ENCODE measurements around the gene AKT3.
"Not testable (repeated sequence)": the region's sequence is repeated elsewhere in the genome, so short reads cannot be mapped to it uniquely, and the experiment has no call there.

The AKT3 gene

DNA sequence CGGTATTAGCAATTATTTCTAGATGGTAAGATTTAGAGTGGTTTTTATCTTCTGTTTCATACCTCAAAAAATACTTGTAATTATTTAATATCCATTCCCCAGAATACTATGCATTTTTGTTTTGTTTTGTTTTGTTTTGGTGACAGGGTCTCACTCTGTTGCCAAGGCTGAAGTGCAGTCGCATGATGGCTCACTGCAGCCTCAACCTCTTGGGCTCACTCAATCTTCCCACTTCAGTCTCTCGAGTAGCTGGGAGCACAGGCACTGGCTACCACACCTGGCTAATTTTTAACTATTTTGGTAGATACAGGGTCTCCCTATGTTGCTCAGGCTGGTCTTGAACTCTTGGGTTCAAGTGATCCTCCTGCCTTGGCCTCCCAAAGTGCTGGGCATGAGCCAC, 252.7 kb downstream of the AKT3 start:
- DNase-seq (ENCODE audit: low spot score) = no peak

DNA sequence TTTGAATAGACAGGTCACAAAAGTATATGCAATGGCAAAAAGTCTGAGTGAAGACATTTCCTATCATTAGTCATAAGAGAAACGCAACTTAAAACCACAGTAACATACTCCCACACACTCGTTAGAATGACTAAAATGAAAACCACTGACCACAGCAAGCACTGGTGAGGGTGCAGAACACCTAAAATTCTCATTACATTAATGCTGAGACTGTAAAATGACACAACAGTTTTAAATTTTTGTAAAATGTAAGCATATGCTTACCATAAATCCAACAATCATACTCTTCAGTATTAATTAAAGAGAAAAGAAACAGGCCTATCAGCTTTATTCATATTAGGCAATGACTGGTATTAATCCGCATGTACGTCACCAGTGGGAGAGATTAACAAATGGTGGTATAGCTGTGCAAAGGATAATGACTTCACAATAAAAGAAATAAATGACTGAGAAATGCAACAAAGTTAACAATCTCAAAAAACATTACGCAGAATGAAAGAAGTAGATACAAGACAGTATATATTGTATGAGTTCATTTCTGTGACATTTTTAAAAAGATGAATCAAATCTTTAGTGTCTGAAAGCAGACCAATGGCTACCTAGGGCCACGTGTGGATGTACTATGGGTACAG, 253.5 kb downstream of the AKT3 start:
- DNase-seq (ENCODE audit: low spot score) = no peak

DNA sequence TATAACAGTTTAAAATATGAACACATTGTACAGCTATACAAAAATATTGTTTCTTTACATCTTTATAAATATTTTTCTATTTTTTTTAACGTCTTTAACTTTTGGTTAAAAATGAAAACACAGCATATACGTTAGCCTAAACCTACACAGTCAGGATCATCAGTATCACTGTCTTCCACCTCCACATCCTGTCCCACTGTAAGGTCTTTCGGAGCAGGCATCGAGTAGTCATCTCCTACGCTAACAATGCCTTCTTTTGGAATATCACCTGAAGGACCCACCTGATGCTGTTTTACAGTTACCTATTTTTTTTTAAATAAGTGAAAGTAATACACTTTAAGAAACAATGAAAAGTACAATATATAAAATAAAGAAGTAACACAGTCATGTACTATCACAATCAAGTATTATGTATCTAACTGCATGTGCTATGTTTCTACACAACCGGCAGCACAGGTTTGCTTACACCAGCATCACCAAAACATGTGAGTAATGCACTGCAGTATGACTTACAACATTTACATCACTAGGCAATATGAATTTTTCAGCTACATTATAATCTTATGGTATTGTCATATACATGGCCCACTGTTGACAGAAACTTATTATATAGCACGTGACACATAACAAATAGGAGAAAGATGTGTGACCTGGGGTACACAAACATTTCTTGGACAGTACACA, 254.4 kb downstream of the AKT3 start:
- DNase-seq (ENCODE audit: low spot score) = no peak

DNA sequence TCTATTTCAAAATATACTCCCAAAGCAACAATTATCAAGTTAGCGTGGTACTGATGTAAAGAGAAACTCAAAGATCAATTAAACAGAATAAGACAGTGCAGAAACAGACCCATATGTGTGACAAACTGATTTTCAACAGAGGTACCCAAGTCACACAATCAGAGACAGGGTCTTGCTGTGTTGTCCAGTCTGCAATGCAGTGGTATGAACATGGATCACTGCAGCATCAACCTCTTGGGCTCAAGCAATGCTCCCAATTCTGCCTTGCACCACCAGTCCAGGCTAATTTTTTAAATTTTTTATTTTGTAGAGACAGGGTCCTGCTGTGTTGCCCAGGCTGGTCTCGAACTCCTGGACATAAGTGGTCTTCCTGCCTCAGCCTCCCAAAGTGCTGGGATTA, 255.6 kb downstream of the AKT3 start:
- no peak for DNase-seq (ENCODE audit: low spot score)

DNA sequence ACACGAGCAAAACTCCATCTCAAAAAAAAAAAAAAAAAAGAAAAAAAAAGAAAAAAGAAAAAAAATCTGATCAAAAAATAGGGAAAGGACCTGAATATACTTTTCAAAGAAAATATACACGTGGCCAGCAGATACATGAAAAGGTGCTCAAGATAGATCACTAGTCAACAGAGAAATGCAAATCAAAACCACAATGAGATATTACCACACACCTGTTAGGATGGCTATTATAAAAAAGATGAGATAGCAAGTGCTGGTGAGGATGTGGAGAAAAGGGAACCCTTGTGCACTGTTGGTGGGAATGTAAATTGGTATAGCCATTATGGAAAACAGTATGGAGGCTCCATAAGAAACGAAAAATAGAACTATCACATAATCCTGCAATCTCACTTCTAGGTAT, 260.8 kb downstream of the AKT3 start:
- DNase-seq (ENCODE audit: low spot score) = not testable (repeated sequence)

DNA sequence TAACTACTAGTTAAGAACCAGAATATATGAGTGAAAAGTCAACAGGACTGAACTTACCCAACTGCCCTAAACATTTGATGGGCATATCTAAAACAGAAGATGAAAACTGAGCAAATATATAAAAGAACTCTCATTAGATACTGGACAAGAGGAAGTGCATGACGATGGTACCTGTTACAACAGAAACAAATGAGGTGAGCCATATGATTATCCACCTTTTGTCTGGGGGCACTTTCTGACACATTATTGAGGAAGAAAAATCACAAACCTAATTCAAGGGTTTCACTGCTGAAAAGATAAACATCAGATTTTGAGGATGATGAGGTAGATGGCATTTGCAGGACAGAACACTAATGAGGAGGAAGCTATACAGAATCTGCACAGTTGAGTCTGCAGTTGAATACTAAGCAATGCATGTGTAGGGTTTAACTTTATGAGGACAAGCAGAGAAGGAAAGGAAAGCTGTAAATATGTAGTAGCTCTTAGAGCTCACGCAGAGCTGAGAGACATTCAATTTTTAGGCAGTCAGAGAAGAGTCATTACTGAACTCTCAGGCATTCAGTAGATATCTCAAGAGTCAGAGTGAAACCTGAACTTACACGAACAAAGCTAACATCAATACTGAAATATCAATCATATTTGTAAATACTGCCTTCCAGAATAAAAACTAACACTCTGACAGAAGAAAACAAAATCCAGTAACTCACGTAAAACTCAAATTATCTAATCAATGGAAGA, 262.1 kb downstream of the AKT3 start:
- DNase-seq (ENCODE audit: low spot score) = no peak

DNA sequence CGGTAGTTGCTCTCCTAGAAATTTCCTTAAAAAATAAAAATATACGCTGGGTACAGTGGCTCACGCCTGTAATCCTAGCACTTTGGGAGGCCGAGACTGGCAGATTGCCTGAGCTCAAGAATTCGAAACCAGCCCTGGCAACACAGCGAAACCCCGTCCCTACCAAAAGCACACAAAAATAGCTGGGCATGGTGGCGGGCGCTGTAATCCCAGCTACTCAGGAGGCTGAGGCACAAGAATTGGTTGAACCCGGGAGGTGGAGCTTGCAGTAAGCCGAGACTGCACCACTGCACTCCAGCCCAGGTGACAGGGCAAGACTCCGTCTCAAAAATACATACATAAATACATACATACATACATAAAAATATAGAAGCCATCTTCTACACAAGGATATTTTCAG, 262.8 kb downstream of the AKT3 start:
- DNase-seq (ENCODE audit: low spot score) = no peak

DNA sequence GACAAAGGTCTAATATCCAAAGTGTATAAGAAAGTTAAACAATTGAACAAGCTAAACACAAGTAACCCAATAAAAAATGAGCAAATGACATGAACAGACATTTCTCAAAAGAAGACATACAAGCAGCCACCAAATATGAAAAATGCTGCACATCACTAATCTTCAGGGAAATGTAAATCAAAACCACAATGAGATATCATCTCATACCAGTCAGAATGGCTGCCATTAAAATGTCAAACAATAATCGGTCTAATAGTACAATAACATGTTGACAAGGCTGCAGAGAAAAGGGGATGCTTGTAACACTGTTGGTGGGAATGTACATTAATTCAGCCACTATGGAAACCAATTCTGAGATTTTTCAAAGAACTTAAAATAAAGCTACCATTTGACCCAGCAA, 264.1 kb downstream of the AKT3 start:
- no peak for DNase-seq (ENCODE audit: low spot score)

DNA sequence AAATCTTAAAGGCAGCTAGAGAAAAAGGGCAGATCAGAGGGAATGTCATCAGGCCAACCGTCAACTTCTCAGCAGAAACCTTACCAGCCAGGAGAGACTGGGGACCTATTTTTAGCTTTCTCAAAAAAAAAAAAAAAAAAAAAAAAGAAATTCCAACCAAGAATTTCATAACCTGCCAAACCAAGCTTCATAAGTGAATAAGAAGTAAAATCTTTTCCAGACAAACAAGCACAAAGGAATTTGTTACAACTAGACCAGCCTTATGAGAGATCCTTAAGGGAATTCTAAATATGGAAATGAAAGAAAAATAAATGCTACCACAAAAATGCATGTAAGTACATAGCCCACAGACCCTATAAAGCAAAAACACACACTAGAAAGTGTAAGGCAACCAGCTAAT, 267.7 kb downstream of the AKT3 start:
- DNase-seq (ENCODE audit: low spot score) = no peak

DNA sequence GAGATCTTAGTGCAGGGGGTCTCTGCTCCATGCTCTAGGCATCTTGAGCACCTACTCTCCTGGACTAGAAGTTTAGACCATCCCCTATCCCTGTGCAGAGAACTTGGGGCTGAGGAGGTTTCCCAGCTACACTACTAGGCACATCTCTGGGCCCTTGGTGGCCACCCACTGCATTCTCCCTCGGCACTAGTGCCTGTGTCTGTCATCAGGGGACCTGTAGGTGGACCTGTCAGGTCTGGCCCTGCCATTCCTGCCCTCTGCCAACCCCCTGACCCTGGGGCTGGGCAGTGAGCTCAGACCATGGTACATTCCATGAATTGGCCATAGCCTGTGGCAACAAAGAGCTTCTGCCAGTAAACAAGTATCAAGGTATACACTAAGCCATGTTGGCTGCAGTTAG, 269.1 kb downstream of the AKT3 start:
- DNase-seq (ENCODE audit: low spot score) = no peak

DNA sequence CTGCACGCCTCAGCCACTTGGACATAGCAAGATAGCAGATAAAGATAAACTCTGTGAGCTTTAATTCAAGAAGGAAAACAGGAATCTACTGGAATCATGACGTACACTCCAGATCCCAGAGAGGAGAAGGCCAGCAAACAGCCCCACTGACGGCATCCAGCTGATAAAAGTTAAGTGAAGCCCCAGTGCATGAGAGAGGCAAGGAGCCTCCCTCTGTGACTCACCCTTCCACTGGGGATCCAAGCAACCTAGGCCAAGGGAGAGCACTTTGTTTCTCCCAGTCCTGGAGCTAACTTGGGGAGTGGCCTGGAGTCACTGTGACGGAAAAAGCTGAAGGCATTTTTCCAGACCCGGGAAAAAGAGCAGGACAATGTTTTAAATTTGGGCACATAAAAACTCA, 270.0 kb downstream of the AKT3 start:
- DNase-seq (ENCODE audit: low spot score) = no peak

DNA sequence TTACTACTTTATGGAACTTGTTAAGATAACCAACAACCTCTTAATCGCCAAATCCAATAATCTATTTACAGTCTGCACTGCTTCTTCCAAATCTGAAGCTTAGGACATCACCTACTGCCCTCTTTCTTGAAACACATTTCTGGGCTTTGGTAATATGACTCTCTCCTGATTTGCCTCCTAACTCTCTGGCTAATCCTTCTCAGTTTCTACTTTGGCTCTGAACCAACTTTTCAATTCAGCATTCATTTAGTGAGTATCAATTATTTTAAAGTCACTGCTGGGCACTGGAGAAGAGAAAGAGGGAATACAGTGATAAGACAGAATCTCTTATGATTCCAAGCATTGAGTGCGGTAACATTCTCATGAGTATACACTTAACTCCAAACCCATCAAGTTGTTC, 275.0 kb downstream of the AKT3 start:
- no peak for DNase-seq (ENCODE audit: low spot score)

DNA sequence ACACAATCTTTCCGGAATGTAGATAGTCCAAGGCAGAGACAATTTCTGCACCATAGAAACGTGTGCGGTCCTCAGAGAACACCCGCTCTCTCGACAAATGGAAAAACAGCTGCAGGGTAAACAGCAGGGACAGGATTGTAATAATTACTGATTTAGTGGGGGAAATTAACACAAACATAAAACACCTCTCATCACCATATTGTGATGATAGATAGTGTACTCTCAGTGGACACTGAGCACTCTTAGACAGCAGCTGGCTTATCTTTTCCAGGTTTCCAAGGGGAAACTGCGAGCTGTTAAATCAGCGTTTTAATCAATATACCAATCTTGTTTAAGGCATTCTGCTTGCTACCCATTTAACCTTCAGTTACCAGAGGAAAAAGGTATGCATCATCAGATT, 277.1 kb downstream of the AKT3 start:
- no peak for DNase-seq (ENCODE audit: low spot score)

DNA sequence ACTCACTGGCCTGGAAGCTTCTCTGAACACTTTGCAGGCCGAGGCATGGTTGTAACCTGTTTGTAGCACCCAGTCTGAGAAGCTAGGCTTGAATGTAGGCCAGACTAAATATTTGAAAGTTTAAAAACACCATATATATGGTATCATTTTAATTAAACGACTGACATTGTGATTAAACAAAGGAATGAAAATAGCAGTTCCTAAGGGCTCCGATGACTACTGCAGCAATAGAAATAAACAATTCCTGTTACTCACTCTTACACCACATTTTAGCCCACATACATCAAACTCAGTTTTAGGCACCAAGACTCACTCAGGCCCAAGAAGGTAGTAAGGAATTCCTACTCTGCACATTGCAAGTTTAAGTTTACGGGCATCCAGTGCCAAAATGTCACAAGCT, 281.2 kb downstream of the AKT3 start:
- DNase-seq (ENCODE audit: low spot score) = no peak

DNA sequence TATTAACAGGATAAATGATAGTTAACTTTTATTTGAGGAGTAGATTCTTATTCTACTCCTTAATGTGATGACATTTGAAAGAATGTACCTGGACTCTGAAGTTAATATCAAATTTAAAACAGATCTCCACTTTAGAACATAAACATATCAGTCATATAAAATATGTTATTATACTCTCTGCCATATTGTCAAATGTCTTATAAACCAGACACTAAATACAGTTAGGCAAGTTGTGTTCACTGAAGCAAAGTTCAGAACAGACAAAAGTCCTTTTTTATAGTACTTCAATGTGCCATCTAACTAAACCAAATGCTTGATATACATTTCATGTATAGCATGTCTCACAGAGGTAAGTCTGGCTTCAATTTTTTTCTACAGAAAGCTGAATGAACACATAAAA, 285.2 kb downstream of the AKT3 start:
- DNase-seq (ENCODE audit: low spot score) = no peak

DNA sequence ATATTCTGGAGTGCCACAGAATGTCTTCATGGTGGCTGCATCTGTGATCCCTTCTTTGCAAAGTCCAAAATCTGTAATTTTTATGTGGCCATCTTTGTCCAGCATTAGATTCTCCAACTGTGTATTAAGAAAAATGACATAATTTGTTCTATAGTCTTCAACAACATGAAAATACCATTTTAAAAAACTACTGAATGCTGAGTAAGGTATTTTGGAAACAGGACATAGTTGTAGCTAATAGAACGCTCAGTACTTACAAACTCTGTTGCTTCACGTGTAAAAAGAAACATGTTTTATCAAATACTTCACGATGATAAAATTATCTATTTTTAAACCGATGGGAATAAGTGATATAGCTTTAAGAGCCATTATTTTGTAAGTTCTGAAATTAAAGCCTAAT, 286.3 kb downstream of the AKT3 start:
- DNase-seq (ENCODE audit: low spot score) = no peak

DNA sequence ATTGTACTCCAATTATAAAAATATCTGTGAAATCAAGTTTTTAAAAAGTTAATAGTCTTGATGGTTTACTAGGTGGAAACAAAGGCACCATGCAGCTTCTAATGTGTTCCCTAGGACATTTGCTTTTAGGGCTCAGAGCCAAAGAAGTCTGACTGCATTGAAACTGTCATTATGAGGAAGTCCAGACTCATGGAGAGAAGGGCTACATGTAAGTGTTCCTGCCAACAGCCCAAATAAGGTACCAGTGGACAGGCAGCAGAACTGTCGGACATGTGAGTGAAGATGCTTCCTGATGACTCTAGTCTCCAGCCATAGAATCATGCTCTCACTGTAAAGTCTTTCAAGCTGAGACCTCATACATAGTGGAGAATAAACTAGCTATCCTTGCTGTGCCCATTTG, 287.6 kb downstream of the AKT3 start:
- no peak for DNase-seq (ENCODE audit: low spot score)

DNA sequence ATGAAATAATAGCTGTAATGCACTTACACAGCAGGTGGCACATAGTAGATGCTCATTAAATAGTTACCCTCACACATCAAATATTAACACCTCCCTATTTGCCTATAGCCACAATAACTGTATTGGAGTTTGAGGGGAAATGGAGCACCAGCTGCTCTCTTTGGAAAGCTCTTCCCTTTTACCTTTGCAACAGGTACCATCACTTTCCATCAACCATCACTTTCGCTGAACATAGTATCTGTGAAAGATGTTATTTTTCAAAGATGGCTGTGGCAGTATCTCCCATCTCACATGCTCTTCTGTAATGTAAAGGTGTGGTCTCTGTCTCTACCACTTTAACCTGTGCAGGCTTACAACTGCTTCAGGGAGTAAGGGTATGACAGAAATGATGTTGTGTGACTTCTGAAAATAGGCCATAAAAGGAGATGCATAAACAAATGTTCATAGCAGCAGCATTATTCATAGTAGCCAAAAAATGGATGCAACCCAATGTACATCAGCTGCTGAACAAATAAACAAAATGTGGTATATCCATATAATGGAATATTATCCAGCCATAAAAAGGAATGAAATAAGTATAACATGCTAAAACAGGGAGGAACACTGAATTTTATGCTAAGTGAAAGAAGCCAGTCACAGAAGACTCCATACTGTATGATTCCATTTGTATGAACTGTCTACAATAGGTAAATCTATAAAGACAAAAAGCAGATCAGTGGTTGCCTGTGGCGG, 288.3 kb downstream of the AKT3 start:
- DNase-seq (ENCODE audit: low spot score) = no peak

DNA sequence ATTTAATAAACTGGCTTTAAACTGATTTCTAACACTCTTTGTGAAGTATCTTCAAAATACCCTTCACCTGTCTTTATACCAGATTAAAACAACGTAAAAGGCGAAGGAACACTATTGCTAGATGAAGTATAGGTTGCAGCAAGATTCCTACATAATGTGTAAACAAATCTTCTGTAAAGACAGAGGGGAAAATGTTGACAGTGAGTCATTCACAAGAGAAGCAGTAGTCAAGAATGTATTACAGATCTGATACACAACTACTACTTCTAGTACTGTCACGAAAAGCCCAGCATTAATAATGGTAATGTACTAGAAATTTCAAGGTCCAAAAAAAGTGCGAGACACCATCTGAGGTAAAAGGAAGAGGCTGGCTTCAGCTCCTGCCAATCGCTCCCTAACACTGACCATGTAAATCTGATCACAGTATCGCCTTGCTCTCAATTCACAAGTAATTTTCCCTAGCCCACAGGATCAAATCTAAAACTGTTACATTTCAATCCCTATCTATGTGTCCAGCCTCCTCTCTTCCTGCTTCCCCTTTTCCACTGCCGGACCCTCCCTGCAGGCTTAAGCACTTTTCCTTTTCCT, 290.4 kb downstream of the AKT3 start:
- no peak for DNase-seq (ENCODE audit: low spot score)

DNA sequence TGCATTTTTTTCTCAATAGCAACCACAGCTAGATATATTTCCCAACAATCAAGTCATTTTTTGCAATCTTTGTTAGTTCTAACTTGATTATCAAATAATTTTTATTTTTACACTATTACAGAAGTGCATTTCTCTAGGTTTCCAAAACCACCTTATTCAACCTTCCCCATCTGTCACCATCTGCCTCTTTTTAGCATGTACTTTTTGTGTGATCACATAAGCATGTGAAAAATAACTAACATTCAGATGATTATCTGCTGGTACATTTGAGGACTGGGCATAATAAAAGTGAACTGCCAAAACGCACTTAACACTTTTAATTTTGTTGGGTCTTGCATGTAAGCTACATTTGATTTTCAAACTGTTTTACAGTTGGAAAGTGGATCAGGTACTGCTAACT, 291.5 kb downstream of the AKT3 start:
- no peak for DNase-seq (ENCODE audit: low spot score)

DNA sequence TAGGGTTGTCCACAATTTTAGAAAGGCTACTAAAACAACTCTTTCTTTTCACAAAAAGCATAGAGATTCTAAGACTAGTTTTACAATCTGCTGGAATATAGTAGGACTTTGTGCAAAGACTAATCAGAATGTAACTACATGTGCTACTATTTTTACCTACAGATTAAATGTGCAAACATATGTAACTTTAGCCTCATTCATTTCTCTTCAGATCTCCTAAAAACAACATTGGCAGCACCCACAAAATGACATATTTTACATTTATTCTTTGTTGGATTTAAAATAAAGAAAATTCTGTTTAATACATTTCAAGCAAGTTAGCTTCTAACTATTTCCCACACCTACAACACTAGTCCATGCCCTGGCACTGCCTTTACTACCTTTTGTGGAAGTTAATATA, 292.2 kb downstream of the AKT3 start:
- DNase-seq (ENCODE audit: low spot score) = no peak

DNA sequence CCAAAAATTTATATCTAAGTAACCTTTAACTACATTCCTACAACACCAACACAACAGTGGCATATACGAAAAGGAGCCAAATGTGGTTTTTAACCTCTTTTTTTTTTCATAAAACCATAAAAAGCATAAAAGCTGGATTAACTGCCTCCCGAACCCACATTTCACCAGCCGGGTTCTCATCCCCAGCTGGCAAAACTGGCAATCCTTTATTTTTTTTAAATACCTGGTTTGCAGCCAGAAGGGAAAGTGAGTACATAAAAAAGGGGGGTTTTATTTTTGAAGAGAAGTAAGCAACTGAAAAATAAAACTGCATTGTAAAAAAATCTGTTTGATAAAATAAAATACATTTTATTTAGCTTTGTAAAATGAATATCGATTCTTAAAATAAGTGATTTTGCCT, 295.4 kb downstream of the AKT3 start:
- DNase-seq (ENCODE audit: low spot score) = no peak

DNA sequence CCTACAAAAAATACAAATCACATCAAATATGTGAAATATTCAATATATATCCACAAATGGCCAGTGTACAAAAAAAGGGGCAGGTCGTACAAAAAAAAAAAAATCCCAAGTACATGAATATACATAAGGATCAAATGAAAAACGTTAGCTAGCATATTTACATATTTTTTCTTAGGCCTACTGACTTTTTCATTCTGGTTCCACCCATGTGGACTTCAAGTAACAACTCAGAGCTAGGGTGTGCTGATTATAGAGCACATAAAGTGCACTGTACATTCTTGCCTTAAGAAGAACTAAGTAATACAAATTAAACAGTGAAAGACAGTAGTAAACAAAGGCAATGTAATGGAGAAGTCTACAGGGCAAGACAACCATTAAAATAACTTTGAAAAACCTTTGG, 297.0 kb downstream of the AKT3 start:
- DNase-seq (ENCODE audit: low spot score) = no peak

All from hematopoietic multipotent progenitor cell treated with erythropoietin and hydrocortisone succinate and interleukin-3 and kit ligand, for 17 days (in vitro differentiated cells).